Measurements from ENCODE around the gene SRMS. TPM values are rescaled to one million over a fixed set of nuclear protein-coding genes. Genes with fewer than 3 reads are reported as not detected.
A peak's percentile ranks its signal among the peaks of the same experiment; 100 is the strongest.

The SRMS gene
- total and polyA plus RNA-seq, 4 donors = 0.06 TPM; not detected in 3

DNA sequence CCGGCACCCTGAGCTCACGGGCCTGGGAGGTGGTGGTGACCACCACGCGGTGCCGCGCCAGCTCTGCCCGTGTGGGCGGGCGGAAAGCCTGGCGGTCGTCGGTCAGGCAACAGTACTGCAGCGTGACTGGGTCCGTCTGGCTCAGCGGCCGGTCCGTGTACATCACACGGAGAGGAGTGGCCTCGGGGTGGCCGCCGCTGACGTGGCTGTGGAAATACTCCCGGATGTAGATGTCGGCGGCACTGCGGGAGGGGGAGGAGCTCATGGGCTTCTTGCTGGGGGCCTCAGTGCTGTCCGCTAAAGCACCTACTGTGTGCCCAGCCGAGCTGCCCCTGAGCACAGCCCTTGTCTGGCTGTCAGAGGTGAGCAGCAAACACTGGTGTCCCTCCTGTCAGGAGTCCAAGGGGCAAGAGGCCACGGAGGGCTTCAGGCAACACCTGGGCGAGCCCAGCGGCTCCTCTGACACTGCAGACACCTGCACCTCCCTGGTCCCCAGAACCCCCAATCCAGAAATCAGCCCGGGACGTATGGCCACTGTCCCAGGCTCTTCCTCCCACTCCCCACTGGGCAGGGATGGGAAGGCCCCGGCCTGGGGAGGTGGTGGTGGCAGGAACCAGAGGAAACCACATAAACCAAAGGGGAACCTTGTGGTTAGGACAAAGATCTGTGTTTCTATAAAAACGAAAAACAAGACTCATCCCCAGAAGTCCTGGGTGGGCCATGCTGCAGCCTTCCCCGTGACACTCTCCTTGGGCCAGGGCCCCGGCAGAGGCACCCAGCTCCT lies 20.0 kb upstream of the SRMS start:
- H3K9ac ChIP-seq (ENCODE audit: insufficient read depth in 1 of 2, low read length in 2 of 2) = no peak overlapping the region
- H3K4me1 ChIP-seq (ENCODE audit: control insufficient read depth in 5 of 5, insufficient read depth in 5 of 5, low read length in 5 of 5) = peaks cover 0 to 5% (median 0%) of the 10 kb centered on the region in 5 donors
- peak overlapping the region in 1 of 2 donors; percentile 46 for H3K27ac ChIP-seq (ENCODE audit: low read depth in 1 of 2, low read length in 1 of 2)
- ATAC-seq (ENCODE audit: insufficient read depth, low FRiP score) (peak; percentile 48), DNase-seq (no peak)
- peaks cover 0 to 60% (median under 1%) of the 10 kb centered on the region in 4 donors for H3K36me3 ChIP-seq (ENCODE audit: control insufficient read depth in 4 of 4, insufficient read depth in 4 of 4, low read length in 4 of 4)
- H3K27me3 ChIP-seq (ENCODE audit: control insufficient read depth in 3 of 3, insufficient read depth in 3 of 3, low read length in 2 of 3) = no peaks in the 10 kb centered on the region
- TF ChIP-seq, protein P1, sequence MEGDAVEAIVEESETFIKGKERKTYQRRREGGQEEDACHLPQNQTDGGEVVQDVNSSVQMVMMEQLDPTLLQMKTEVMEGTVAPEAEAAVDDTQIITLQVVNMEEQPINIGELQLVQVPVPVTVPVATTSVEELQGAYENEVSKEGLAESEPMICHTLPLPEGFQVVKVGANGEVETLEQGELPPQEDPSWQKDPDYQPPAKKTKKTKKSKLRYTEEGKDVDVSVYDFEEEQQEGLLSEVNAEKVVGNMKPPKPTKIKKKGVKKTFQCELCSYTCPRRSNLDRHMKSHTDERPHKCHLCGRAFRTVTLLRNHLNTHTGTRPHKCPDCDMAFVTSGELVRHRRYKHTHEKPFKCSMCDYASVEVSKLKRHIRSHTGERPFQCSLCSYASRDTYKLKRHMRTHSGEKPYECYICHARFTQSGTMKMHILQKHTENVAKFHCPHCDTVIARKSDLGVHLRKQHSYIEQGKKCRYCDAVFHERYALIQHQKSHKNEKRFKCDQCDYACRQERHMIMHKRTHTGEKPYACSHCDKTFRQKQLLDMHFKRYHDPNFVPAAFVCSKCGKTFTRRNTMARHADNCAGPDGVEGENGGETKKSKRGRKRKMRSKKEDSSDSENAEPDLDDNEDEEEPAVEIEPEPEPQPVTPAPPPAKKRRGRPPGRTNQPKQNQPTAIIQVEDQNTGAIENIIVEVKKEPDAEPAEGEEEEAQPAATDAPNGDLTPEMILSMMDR (IDR thresholded peaks at IDR 0.05; ENCODE audit: control extremely low read depth, extremely low read depth) = no peak
- WGBS, 2 donors = 47 to 70% methylated on average over 37 of the region's 37 CpGs
- peaks cover 0 to 8% (median 0%) of the 10 kb centered on the region in 4 donors for H3K9me3 ChIP-seq (ENCODE audit: control insufficient read depth in 4 of 4, insufficient read depth in 3 of 4, low read length in 3 of 4)
- no peak overlapping the region for H3K4me3 ChIP-seq

DNA sequence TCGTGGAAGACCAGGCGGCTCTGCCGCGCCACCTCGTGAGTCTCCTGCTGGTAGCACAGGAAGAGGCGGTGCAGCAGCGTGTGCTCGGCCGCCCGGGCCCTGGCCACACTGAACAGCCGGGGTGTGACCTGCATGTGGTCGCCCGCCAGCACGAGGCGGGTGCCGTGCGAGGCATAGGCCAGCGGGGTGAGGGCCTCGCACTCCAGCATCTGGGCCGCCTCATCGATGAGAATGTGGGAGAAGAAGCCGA lies 19.5 kb upstream of the SRMS start:
- Histone ChIP-seq H3K9ac (ENCODE audit: insufficient read depth in 1 of 2, low read length in 2 of 2) (no peak overlapping the region), H3K27ac (ENCODE audit: low read depth in 1 of 2, low read length in 1 of 2) (peak overlapping the region in 1 of 2 donors; percentile 28), H3K9me3 (ENCODE audit: control insufficient read depth in 4 of 4, insufficient read depth in 3 of 4, low read length in 3 of 4) (peaks cover 0 to 8% (median 0%) of the 10 kb centered on the region in 4 donors), H3K27me3 (ENCODE audit: control insufficient read depth in 3 of 3, insufficient read depth in 3 of 3, low read length in 2 of 3) (no peaks in the 10 kb centered on the region), H3K4me3 (no peak overlapping the region), H3K4me1 (ENCODE audit: control insufficient read depth in 5 of 5, insufficient read depth in 5 of 5, low read length in 5 of 5) (peaks cover 0 to 3% (median 0%) of the 10 kb centered on the region in 5 donors), H3K36me3 (ENCODE audit: control insufficient read depth in 4 of 4, insufficient read depth in 4 of 4, low read length in 4 of 4) (peaks cover 0 to 62% (median 3%) of the 10 kb centered on the region in 4 donors)
- DNase-seq (no peak), ATAC-seq (ENCODE audit: insufficient read depth, low FRiP score) (no peak)
- TF ChIP-seq, protein P1 (IDR thresholded peaks at IDR 0.05; ENCODE audit: control extremely low read depth, extremely low read depth) = no peak
- WGBS, 2 donors = 77 to 82% methylated on average over 22 of the region's 22 CpGs

DNA sequence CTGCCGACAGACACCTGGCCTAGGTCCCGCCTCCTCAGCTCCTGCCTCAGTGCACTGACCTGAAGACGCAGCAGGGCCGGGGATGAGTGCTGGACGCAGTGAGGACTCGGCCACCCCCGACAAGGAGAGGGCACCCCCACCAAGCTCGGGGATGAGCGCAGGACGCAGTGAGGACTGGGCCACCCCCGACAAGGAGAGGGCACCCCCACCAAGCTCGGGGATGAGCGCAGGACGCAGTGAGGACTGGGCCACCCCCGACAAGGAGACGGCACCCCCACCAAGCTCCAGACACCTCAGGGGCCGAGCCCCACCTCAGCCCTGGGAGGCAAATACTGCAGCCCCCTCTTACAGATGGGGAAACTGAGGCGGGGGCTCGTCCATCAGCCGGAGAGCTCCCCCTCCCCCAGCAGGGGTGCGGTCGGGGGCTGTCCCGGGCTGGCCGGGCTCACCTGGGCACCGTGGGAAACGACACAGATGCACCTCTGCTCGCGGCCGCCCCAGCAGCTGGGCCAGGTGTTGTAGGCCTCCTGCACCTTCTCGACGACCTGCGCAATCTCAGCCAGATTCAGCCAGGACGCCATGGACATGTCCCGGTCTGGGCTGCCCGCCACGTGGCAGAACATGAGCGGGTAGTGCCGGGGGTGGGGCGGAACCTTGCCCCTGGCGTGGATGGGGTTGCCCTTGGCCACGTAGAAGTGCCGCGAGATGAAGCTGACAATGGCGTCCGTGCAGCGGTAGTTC lies 19.0 kb upstream of the SRMS start:
- H3K36me3 ChIP-seq (ENCODE audit: control insufficient read depth in 4 of 4, insufficient read depth in 4 of 4, low read length in 4 of 4) = peaks cover 0 to 64% (median 3%) of the 10 kb centered on the region in 4 donors
- no peaks in the 10 kb centered on the region for H3K4me1 ChIP-seq (ENCODE audit: control insufficient read depth in 5 of 5, insufficient read depth in 5 of 5, low read length in 5 of 5)
- no peak overlapping the region for H3K27ac ChIP-seq (ENCODE audit: low read depth in 1 of 2, low read length in 1 of 2)
- H3K4me3 ChIP-seq = no peak overlapping the region
- H3K27me3 ChIP-seq (ENCODE audit: control insufficient read depth in 3 of 3, insufficient read depth in 3 of 3, low read length in 2 of 3) = no peaks in the 10 kb centered on the region
- no peak overlapping the region for H3K9ac ChIP-seq (ENCODE audit: insufficient read depth in 1 of 2, low read length in 2 of 2)
- H3K9me3 ChIP-seq (ENCODE audit: control insufficient read depth in 4 of 4, insufficient read depth in 3 of 4, low read length in 3 of 4) = peaks cover 0 to 8% (median 0%) of the 10 kb centered on the region in 4 donors
- TF ChIP-seq, protein P1 (IDR thresholded peaks at IDR 0.05; ENCODE audit: control extremely low read depth, extremely low read depth) = no peak
- no peak for ATAC-seq (ENCODE audit: insufficient read depth, low FRiP score)
- DNase-seq = no peak
- 89 to 92% methylated on average over 42 to 46 of the region's 46 CpGs for WGBS, 2 donors

Data from lung (tissue), 12 donors.